CD14-positive monocyte (primary cell): ENCODE results near the gene SLC22A17. TPM values are rescaled to one million over a fixed set of nuclear protein-coding genes. Genes with fewer than 3 reads are reported as not detected.
A peak's percentile ranks its signal among the peaks of the same experiment; 100 is the strongest.

ENCODE experiments used
- DNase-seq, 3 donors: peaks; one replicate each; pipeline ENCODE4 v3.0.0-alpha.2; 2011 to 2022
- H2AFZ ChIP-seq: 2 replicates; pipeline ENCODE4 v1.6.0; 2012; ENCODE audit warnings: mild to moderate bottlenecking, low read depth, low read length, inconsistent platforms; ENCODE audit not compliant: insufficient read depth, poor library complexity, severe bottlenecking
- H3K27ac ChIP-seq, 2 donors: 1 replicate in 1 of 2; 2 replicates in 1 of 2; pipeline ENCODE4 v1.5.1; 2012 to 2013; ENCODE audit warnings: low read length in 2 of 2, control low read depth in 1 of 2, inconsistent platforms in 1 of 2, low read depth in 1 of 2, mild to moderate bottlenecking in 1 of 2
- H3K27me3 ChIP-seq, 2 donors: one replicate each; pipeline versions ENCODE4 v1.6.0 to v1.6.1; 2011 to 2013; ENCODE audit warnings: low read length in 2 of 2; ENCODE audit not compliant: control insufficient read depth in 2 of 2, insufficient read depth in 2 of 2
- H3K36me3 ChIP-seq, 2 donors: replicated peaks in 1 of 2; 1 replicate in 1 of 2; 2 replicates in 1 of 2; pipeline versions ENCODE4 v1.5.1 to v1.6.1; 2012 to 2013; ENCODE audit warnings: low read length in 2 of 2, control low read depth in 1 of 2, inconsistent platforms in 1 of 2, mild to moderate bottlenecking in 1 of 2; ENCODE audit not compliant: insufficient read depth in 2 of 2, control insufficient read depth in 1 of 2
- H3K4me1 ChIP-seq, 2 donors: 1 replicate in 1 of 2; 2 replicates in 1 of 2; pipeline versions ENCODE4 v1.5.1 to v1.6.1; 2012 to 2013; ENCODE audit warnings: low read length in 2 of 2, control low read depth in 1 of 2, inconsistent platforms in 1 of 2, mild to moderate bottlenecking in 1 of 2, moderate library complexity in 1 of 2; ENCODE audit not compliant: insufficient read depth in 2 of 2, control insufficient read depth in 1 of 2
- H3K4me2 ChIP-seq: replicated peaks from 2 replicates; pipeline ENCODE3; 2012; ENCODE audit warnings: low read length, moderate library complexity, mild to moderate bottlenecking; ENCODE audit not compliant: poor library complexity, severe bottlenecking; ENCODE audit errors: extremely low read depth
- H3K4me3 ChIP-seq, 3 experiments: fragments of 200-600 bp in 1 of 3; sonication (generic) in 1 of 3; replicated peaks in 1 of 3; 1 replicate in 2 of 3; 2 replicates in 1 of 3; pipeline ENCODE4 v1.5.1; 2011 to 2013; ENCODE audit warnings: low read length in 3 of 3, mild to moderate bottlenecking in 3 of 3, control low read depth in 2 of 3, low read depth in 2 of 3, inconsistent platforms in 1 of 3, moderate library complexity in 1 of 3
- H3K79me2 ChIP-seq: 2 replicates; pipeline ENCODE4 v1.6.0; 2012; ENCODE audit warnings: mild to moderate bottlenecking, control low read depth, inconsistent platforms, low read length, moderate library complexity; ENCODE audit not compliant: insufficient read depth
- H3K9ac ChIP-seq: 2 replicates; pipeline ENCODE4 v1.6.0; 2017; ENCODE audit warnings: low read length, mild to moderate bottlenecking; ENCODE audit not compliant: insufficient read depth, poor library complexity, severe bottlenecking
- H3K9me3 ChIP-seq, 2 donors: replicated peaks in 1 of 2; 1 replicate in 1 of 2; 2 replicates in 1 of 2; pipeline versions ENCODE4 v1.5.1 to v1.6.1; 2012 to 2013; ENCODE audit warnings: low read length in 2 of 2, control low read depth in 1 of 2; ENCODE audit not compliant: control insufficient read depth in 1 of 2, insufficient read depth in 1 of 2
- H4K20me1 ChIP-seq: 2 replicates; pipeline ENCODE4 v1.6.0; 2012; ENCODE audit warnings: mild to moderate bottlenecking, low read length, control low read depth, moderate library complexity; ENCODE audit not compliant: insufficient read depth
- H3K27ac Mint-ChIP-seq, 7 donors: one replicate each; pipeline ENCODE4 v1.8.0; 2020; ENCODE audit warnings: mild to moderate bottlenecking in 7 of 7, mixed read lengths in 7 of 7, moderate library complexity in 6 of 7, inconsistent platforms in 2 of 7
- H3K27me3 Mint-ChIP-seq, 3 donors: one replicate each; pipeline ENCODE4 v1.8.0; 2021 to 2022; ENCODE audit warnings: low read depth in 3 of 3, mild to moderate bottlenecking in 3 of 3, mixed read lengths in 3 of 3, moderate library complexity in 3 of 3, inconsistent platforms in 1 of 3
- H3K36me3 Mint-ChIP-seq, 2 donors: one replicate each; pipeline ENCODE4 v1.8.0; 2020; ENCODE audit warnings: mixed read lengths in 2 of 2, inconsistent platforms in 1 of 2, mild to moderate bottlenecking in 1 of 2
- H3K4me1 Mint-ChIP-seq: one replicate; pipeline ENCODE4 v1.8.0; 2020; ENCODE audit warnings: mild to moderate bottlenecking, mixed read lengths
- H3K4me3 Mint-ChIP-seq, 2 donors: one replicate each; pipeline ENCODE4 v1.8.0; 2020; ENCODE audit warnings: mild to moderate bottlenecking in 2 of 2, mixed read lengths in 2 of 2, moderate library complexity in 1 of 2
- H3K9me3 Mint-ChIP-seq, 7 donors: one replicate each; pipeline ENCODE4 v1.8.0; 2020 to 2022; ENCODE audit warnings: mixed read lengths in 7 of 7, mild to moderate bottlenecking in 6 of 7, moderate library complexity in 6 of 7, inconsistent platforms in 2 of 7
- CTCF ChIP-seq: fragments of 200-600 bp; IDR thresholded peaks from one replicate; pipeline ENCODE4 v1.8.0; 2022; ENCODE audit warnings: antibody characterized with exemption, mild to moderate bottlenecking
- WGBS: methylation state at CpG from one replicate; pipeline ENCODE4 v1.1.5; 2013; ENCODE audit warnings: missing lambda C conversion rate; ENCODE audit not compliant: insufficient coverage; 5-methylcytosine and 5-hydroxymethylcytosine counted together
- intact Hi-C, 2 donors: fragments of 100-400 bp; cut with micrococcal nuclease; formaldehyde crosslinking; loops; one replicate each; pipeline versions ENCODE4 v1.15.0 to v1.15.1; 2023
- polyA minus RNA-seq: library from RNA; depleted of rRNA, polyadenylated mRNA; stranded (reverse); fragments of >200 nt; gene quantifications from 2 replicates; pipeline ENCODE4 v1.2.3, GENCODE V29; 2012
- polyA plus RNA-seq, 3 donors: library from polyadenylated mRNA; depleted of rRNA in 1 of 3; unstranded in 2 of 3; stranded (reverse) in 1 of 3; fragments of 300-500 nt in 2 of 3; fragments of >200 nt in 1 of 3; fragmentation: Illumina TruSeq in 2 of 3; gene quantifications; 1 replicate in 2 of 3; 2 replicates in 1 of 3; pipeline ENCODE4 v1.2.3, GENCODE V29; 2012 to 2021
- total RNA-seq, 12 experiments: library from RNA in 1 of 12; stranded (reverse) in 1 of 12; fragments of 120-200 nt in 1 of 12; gene quantifications; one replicate each; pipeline ENCODE4 v1.2.4 and lab custom pipeline; 2013 to 2026; ENCODE audit warnings: mixed read lengths in 6 of 12, inconsistent platforms in 1 of 12

Gene SLC22A17
- 0.06 TPM for total RNA-seq (2013)
- polyA plus RNA-seq (not detected), polyA minus RNA-seq (not detected in 2 replicates), total RNA-seq (lab: John Stamatoyannopoulos, UW) (0 to 5.3 (median 0.04) reads per million in 11 experiments)

- peak within 1 kb of the TSS; percentile 60 for H3K4me2 ChIP-seq
Observed at GRCh38 chr14:23352506-23353432, at the start of gene SLC22A17. Gene SLC22A17 (minus strand): TSS chr14:23352887.

More at GRCh38 chr14:23352506-23353432, at the start of gene SLC22A17:
- peaks cover 9% of the 10 kb centered on the region for H3K4me1 Mint-ChIP-seq
- H3K4me3 Mint-ChIP-seq = peak within 1 kb of the TSS; percentile 48 to 68
- H3K27me3 Mint-ChIP-seq = peaks cover 51 to 65% (median 54%) of the 10 kb centered on the region in 3 donors
- Histone ChIP-seq H3K27me3 (peaks cover 42 to 57% of the 10 kb centered on the region in 2 donors), H3K4me1 (peaks cover 4 to 12% of the 10 kb centered on the region in 2 donors), H3K27ac (no peak within 1 kb of the TSS), H3K36me3 (no peaks in the 10 kb centered on the region), H4K20me1 (no peaks in the 10 kb centered on the region), H3K4me3 (peak within 1 kb of the TSS in 1 of 3 experiments; percentile 51), H2AFZ (peak within 1 kb of the TSS; percentile 41), H3K9me3 (peaks cover 0 to 30% of the 10 kb centered on the region in 2 donors), H3K9ac (peak within 1 kb of the TSS; percentile 4), H3K79me2 (no peaks in the 10 kb centered on the region)
- peaks cover 2 to 16% (median 6%) of the 10 kb centered on the region in 7 donors for H3K9me3 Mint-ChIP-seq
- peaks cover 0 to 9% of the 10 kb centered on the region in 2 donors for H3K36me3 Mint-ChIP-seq
- no peak for TF ChIP-seq CTCF
- intact Hi-C loops = no loop called here
- WGBS = 2% methylated on average over 30 of the region's 42 CpGs
- peak in 1 of 3 donors; percentile 4 for DNase-seq
- no peak within 1 kb of the TSS for H3K27ac Mint-ChIP-seq
